AG09309 (cell line): ENCODE results near the gene PBOV1.

Experiments
- DNase-seq: peaks from one replicate; pipeline ENCODE4 v3.0.0-alpha.2; 2010; ENCODE audit warnings: low read depth
- H3K4me3 ChIP-seq: 2 replicates; pipeline ENCODE4 v1.5.1; 2011; ENCODE audit warnings: mild to moderate bottlenecking, low read depth, low read length, moderate library complexity; ENCODE audit not compliant: control insufficient read depth
- CTCF ChIP-seq: IDR thresholded peaks from 2 replicates; pipeline ENCODE4 v1.5.1; 2011; ENCODE audit warnings: mild to moderate bottlenecking, low read depth, low read length, inconsistent platforms; ENCODE audit not compliant: insufficient read depth, control insufficient read depth; ENCODE audit errors: missing control alignments

Gene PBOV1

GRCh38 chr6:138227316-138227781 is 9.1 kb upstream of the PBOV1 start:
- no peak for TF ChIP-seq CTCF
- H3K4me3 ChIP-seq: no peak overlapping the region
- no peak for DNase-seq

GRCh38 chr6:138226700-138227315 is 8.5 kb upstream of the PBOV1 start:
- DNase-seq: no peak
- no peak for TF ChIP-seq CTCF

GRCh38 chr6:138225953-138226352 is 7.7 kb upstream of the PBOV1 start:
- no peak for TF ChIP-seq CTCF
- H3K4me3 ChIP-seq: no peak overlapping the region
- DNase-seq: no peak

More at GRCh38 chr6:138226700-138227315, 8.5 kb upstream of the PBOV1 start:
- no peak overlapping the region for H3K4me3 ChIP-seq

GRCh38 chr6:138222901-138223546 is 4.7 kb upstream of the PBOV1 start:
- DNase-seq: peak; percentile 1
- no peak for TF ChIP-seq CTCF
- no peak overlapping the region for H3K4me3 ChIP-seq

- DNase-seq: no peak
- no peak for TF ChIP-seq CTCF
- no peak overlapping the region for H3K4me3 ChIP-seq
Measured at GRCh38 chr6:138219901-138220300, 1.6 kb upstream of the PBOV1 start.

- H3K4me3 ChIP-seq: no peak overlapping the region
- no peak for DNase-seq
- no peak for TF ChIP-seq CTCF
Measured at GRCh38 chr6:138219398-138219797, 1.1 kb upstream of the PBOV1 start.
